ENCODE data around the gene CLMN. TPM values are rescaled to one million over a fixed set of nuclear protein-coding genes. Genes with fewer than 3 reads are reported as not detected.
A peak's percentile ranks its signal among the peaks of the same experiment; 100 is the strongest.

CLMN gene
- total RNA-seq, 1 donor = 1.1 TPM

- peak; percentile 86 for DNase-seq (ENCODE audit: insufficient read length, low spot score, missing footprints)
- H3K4me2 ChIP-seq (ENCODE audit: insufficient read depth, low read length) = peak overlapping the region; percentile 58
These were observed 579 bp upstream of the CLMN start for GRCh38 chr14:95320078-95320895.

GRCh38 chr14:95318399-95319311, 1.1 kb downstream of the CLMN start:
- no peak overlapping the region for H3K4me3 ChIP-seq (ENCODE audit: insufficient read depth, low read length)
- DNase-seq (ENCODE audit: insufficient read length, low spot score, missing footprints) = peak; percentile 86
- no peaks in the 10 kb centered on the region for H3K36me3 ChIP-seq (ENCODE audit: insufficient read depth, low read length)
- peaks cover 12% of the 10 kb centered on the region for H3K4me1 ChIP-seq (ENCODE audit: insufficient read depth, low read length)
- TF ChIP-seq CTCF (IDR thresholded peaks at IDR 0.05; ENCODE audit: extremely low read depth, low read depth, low read length) = no peak
- H3K27me3 ChIP-seq (ENCODE audit: insufficient read depth, low read length) = peaks cover 12% of the 10 kb centered on the region
- no peaks in the 10 kb centered on the region for H4K20me1 ChIP-seq (ENCODE audit: insufficient read depth, low read length)
- H3K4me2 ChIP-seq (ENCODE audit: insufficient read depth, low read length) = peak overlapping the region; percentile 80
- H3K27ac ChIP-seq (ENCODE audit: low read depth, low read length) = no peak overlapping the region
- H2AFZ ChIP-seq (ENCODE audit: low read length) = no peak overlapping the region
- H3K9me3 ChIP-seq (ENCODE audit: low read depth, low read length) = no peaks in the 10 kb centered on the region
- no peaks in the 10 kb centered on the region for H3K79me2 ChIP-seq (ENCODE audit: insufficient read depth, low read length)

More at GRCh38 chr14:95320078-95320895, 579 bp upstream of the CLMN start:
- no peak overlapping the region for H2AFZ ChIP-seq (ENCODE audit: low read length)
- no peak overlapping the region for H3K4me3 ChIP-seq (ENCODE audit: insufficient read depth, low read length)
- H3K79me2 ChIP-seq (ENCODE audit: insufficient read depth, low read length) = no peaks in the 10 kb centered on the region
- no peaks in the 10 kb centered on the region for H3K9me3 ChIP-seq (ENCODE audit: low read depth, low read length)
- H3K27me3 ChIP-seq (ENCODE audit: insufficient read depth, low read length) = peaks cover 14% of the 10 kb centered on the region
- no peaks in the 10 kb centered on the region for H4K20me1 ChIP-seq (ENCODE audit: insufficient read depth, low read length)
- no peak for TF ChIP-seq CTCF (IDR thresholded peaks at IDR 0.05; ENCODE audit: extremely low read depth, low read depth, low read length)
- H3K36me3 ChIP-seq (ENCODE audit: insufficient read depth, low read length) = no peaks in the 10 kb centered on the region
- H3K4me1 ChIP-seq (ENCODE audit: insufficient read depth, low read length) = no peaks in the 10 kb centered on the region
- no peak overlapping the region for H3K27ac ChIP-seq (ENCODE audit: low read depth, low read length)

- Histone ChIP-seq H3K79me2 (ENCODE audit: insufficient read depth, low read length) (no peaks in the 10 kb centered on the region), H2AFZ (ENCODE audit: low read length) (no peak overlapping the region), H4K20me1 (ENCODE audit: insufficient read depth, low read length) (no peaks in the 10 kb centered on the region), H3K4me1 (ENCODE audit: insufficient read depth, low read length) (peaks cover 12% of the 10 kb centered on the region), H3K9me3 (ENCODE audit: low read depth, low read length) (no peaks in the 10 kb centered on the region), H3K27me3 (ENCODE audit: insufficient read depth, low read length) (peaks cover 11% of the 10 kb centered on the region), H3K4me3 (ENCODE audit: insufficient read depth, low read length) (no peak overlapping the region), H3K36me3 (ENCODE audit: insufficient read depth, low read length) (no peaks in the 10 kb centered on the region), H3K4me2 (ENCODE audit: insufficient read depth, low read length) (no peak overlapping the region), H3K27ac (ENCODE audit: low read depth, low read length) (no peak overlapping the region)
- TF ChIP-seq CTCF (IDR thresholded peaks at IDR 0.05; ENCODE audit: extremely low read depth, low read depth, low read length) = no peak
- DNase-seq (ENCODE audit: insufficient read length, low spot score, missing footprints) = no peak
These were observed 1.8 kb downstream of the CLMN start for GRCh38 chr14:95317817-95318343.
